Ecto neural progenitor cell (in vitro differentiated cells): ENCODE results near the gene DOLK.

Experiments
- DNase-seq: peaks from one replicate; pipeline ENCODE4 v3.0.0-alpha.2; 2018; ENCODE audit warnings: low spot score

The DOLK gene

GRCh38 chr9:128933731-128934130 lies 13.7 kb downstream of the DOLK start:
- DNase-seq, result no peak

DNA sequence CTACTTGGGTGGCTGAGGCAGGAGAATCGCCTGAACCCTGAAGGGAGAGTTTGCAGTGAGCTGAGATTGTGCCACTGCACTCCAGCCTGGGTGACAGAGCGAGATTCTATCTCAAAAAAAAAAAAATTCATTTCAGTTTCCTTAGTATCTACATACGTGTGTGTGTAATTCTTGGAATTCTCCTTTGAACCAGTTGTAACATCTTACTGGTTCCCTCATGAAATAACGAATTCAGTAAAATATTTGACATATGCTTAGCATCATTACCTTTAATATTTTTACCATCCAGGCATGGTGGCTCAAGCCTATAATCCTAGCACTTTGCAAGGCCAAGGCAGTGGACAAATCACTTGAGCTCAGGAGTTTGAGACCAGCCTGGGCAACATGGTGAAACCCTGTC lies 17.8 kb downstream of the DOLK start:
- no peak for DNase-seq

- DNase-seq, result no peak
Measured at GRCh38 chr9:128928624-128929023, 18.8 kb downstream of the DOLK start.

GRCh38 chr9:128927731-128928411 lies 19.5 kb downstream of the DOLK start:
- peak; percentile 76 for DNase-seq

DNA sequence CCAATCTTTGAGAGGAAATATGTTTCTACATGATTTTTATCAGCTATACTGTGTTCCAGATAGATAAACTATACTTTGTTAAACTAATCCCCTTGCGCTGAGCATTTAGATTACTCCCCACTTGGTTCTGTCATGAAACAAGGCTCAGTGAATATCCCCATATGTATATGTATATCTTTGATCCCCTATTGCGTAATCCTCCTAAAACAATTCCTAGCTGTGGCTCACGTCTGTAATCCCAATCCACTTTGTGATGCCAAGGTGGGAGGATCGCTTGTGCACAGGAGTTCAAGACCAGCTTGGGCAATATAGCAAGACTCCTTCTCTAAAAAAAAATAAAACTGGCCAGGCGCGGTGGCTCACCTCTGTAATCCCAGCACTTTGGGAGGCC lies 23.9 kb downstream of the DOLK start:
- no peak for DNase-seq

DNA sequence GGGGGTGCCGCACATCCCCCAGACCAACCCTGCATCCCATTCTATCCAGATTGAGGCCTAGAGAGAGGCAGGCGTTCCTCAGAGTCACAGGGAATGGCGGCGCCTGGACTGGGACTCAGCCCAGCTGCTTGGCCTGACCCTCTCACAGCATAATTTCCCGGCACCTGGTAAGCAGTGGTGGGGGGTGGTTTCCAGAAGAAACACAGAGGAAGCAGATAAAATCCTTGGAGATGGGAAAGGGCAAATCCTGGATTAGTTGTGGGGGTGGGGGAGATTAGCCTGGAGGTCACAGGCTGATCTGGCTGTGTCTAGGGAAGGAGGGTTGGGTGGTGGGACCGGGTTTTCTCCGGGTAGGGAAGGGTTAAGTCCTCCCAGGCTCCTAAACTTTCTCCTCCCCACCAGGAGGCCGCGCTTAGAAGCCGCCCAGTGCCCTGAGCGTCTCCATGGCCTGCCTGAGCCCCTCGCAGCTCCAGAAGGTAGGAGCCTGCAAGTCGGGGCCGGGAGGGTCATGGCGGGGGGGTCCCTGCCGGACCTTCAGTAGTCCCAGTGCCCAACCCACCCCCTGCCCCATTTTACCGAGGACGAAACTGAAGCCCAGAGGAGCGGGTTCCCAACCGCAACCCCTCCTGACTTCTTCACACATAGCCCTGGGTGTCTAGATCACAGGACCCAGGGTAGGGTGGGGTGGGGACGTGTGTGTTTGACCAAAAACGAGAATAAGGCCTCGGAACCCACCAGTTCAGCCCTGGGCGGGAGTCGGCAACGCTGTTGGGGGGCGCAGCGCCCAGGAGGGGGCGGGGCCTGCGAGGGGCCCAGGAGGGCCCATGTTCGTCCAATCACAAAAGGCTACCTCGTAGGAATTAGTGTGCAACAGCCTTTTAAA lies 25.3 kb downstream of the DOLK start:
- DNase-seq, result peak; percentile 87

DNA sequence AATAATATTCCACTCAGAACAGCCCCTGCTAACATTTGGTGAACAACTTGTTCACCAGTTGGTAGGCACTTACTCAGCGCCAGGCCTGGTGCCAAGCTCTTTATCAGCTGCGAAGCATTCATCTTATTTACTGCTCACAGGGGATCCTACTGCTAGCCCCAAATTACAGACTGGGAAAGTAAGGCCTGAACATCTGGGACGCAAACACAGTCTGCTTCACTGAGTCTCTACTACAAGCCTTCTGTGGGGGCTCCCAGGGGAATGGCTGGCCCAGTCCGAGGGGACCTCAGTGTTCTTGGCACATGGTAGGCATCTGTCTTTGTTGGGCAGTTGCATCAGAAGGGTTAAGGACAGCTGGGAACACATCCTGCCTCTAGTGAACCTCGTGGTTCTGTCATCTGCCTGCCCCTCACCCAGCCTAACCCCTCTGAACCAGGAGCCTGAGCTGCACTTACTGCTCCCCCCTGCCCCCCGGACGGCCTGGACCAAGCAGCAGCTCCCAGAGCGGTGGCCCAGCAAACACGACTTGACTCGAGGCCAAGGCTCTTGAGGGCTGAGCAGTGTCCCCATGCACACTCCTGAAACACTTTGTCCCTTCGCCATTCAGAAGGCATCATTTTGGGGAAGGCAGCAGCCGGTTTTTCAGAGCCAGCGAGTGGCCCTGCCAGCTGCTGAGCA lies 26.9 kb downstream of the DOLK start, which contains the start of gene PHYHD1:
Gene PHYHD1, plus strand, starts transcription at position 602 of the 678 bp plus-strand sequence. CDS start 1,342 bp downstream, outside the sequence.
- peak; percentile 46 for DNase-seq

- DNase-seq, result peak; percentile 45
Measured at GRCh38 chr9:128919402-128920089, 27.9 kb downstream of the DOLK start.

DNA sequence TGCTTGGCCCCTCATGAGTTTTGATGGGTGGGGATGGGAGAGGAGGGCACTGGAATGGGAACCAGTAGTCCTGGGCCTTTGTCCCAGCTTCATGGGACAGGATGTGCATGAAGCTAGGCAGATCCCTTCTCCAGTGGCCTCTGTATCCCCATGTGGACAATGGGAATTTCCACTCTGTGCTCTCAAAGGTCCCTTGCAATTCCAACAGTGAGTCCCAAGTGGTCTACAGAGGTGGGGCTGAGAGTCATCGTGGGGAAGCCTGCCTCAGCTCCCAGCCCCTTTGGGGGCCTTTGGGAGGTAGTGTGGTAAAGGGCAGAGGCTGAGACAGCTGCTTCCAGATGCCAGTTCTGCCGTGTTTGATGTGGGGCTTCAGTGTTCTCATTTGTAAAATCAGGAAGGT lies 28.5 kb downstream of the DOLK start:
- DNase-seq, result no peak

DNA sequence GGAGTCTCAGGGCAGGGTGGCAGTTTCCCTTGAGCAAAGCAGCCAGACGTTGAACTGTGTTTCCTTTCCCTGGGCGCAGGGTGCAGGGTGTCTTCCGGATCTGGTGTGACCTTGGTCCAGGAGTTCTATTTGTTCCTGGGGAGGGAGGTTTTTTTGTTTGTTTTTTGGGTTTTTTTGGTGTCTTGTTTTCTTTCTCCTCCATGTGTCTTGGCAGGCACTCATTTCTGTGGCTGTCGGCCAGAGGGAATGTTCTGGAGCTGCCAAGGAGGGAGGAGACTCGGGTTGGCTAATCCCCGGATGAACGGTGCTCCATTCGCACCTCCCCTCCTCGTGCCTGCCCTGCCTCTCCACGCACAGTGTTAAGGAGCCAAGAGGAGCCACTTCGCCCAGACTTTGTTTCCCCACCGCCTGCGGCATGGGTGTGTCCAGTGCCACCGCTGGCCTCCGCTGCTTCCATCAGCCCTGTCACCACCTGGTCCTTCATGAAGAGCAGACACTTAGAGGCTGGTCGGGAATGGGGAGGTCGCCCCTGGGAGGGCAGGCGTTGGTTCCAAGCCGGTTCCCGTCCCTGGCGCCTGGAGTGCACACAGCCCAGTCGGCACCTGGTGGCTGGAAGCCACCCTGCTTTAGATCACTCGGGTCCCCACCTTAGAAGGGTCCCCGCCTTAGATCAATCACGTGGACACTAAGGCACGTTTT lies 30.1 kb downstream of the DOLK start:
- no peak for DNase-seq

- DNase-seq, result no peak
Measured at GRCh38 chr9:128916745-128917144, 30.7 kb downstream of the DOLK start.

DNA sequence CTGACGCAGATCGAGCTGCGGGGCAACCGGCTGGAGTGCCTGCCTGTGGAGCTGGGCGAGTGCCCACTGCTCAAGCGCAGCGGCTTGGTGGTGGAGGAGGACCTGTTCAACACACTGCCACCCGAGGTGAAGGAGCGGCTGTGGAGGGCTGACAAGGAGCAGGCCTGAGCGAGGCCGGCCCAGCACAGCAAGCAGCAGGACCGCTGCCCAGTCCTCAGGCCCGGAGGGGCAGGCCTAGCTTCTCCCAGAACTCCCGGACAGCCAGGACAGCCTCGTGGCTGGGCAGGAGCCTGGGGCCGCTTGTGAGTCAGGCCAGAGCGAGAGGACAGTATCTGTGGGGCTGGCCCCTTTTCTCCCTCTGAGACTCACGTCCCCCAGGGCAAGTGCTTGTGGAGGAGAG lies 31.2 kb downstream of the DOLK start:
- DNase-seq, result peak; percentile 41

DNA sequence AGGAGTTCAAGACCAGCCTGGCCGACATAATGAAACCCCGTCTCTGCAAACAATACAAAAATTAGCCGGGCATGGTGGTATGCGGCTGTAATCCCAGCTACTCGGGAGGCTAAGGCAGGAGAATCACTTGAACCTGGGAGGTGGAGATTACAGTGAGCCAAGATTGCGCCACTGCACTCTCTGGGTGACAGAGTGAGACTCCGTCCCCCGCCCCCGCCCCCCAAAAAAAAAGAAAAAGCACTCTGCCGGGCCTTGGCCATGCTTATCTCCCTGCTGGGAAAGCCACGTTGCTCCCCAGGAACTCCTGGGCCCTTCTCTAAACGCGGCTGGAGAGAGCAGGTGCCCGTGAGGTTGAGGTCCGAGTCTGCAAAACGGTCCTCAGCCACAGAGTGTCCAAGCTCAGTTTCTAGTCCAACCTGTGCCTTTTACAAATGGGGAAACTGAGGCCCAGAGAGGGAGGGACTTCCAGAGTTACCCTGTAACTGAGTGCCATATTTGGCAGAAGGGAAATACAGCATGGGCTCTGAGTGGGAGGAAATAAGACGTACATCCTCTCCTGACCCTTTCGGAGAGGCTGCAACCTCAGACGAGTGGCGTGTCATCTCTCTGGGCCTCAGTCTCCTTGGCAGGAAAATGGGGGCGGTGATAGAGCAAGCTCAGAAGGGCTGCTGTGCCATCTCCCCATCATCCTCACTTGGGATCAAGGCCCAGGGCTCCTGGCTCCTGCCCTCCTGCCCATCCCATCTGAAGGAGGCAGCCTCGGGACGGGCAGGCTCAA lies 33.2 kb downstream of the DOLK start:
- DNase-seq, result no peak

- DNase-seq, result no peak
Measured at GRCh38 chr9:128913048-128913900, 34.1 kb downstream of the DOLK start.

DNA sequence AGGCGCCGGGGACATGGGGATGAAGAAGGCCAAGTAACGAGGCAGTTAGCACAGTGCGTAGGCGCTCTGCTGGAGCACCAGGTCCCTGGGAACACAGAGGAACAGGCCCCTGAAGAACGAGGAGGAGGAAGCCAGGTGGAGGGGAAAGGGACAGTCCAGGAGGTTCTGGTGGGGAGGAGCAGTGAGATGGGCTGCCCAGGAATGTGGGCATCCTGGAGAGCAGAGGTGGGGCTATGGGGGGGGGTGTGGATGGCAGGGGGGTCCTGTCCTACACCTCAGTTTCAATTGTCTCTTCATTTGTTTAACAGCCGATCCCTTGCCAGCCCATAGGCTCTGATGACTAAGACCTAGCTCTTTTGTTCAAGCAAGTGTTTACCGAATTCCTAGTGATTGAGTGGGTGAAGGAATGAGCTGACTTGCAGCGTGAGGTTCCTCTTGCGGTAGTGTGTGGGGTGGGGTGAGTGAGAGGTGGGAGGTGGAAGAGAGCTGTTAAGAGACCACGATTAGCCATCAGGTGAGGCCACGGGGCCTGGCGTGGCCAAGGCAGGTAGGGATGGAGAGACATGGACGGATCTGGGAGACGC lies 35.0 kb downstream of the DOLK start:
- peak; percentile 38 for DNase-seq

- peak; percentile 45 for DNase-seq
Measured at GRCh38 chr9:128911529-128912035, 35.8 kb downstream of the DOLK start.

- peak; percentile 34 for DNase-seq
Measured at GRCh38 chr9:128910906-128911305, 36.5 kb downstream of the DOLK start.

DNA sequence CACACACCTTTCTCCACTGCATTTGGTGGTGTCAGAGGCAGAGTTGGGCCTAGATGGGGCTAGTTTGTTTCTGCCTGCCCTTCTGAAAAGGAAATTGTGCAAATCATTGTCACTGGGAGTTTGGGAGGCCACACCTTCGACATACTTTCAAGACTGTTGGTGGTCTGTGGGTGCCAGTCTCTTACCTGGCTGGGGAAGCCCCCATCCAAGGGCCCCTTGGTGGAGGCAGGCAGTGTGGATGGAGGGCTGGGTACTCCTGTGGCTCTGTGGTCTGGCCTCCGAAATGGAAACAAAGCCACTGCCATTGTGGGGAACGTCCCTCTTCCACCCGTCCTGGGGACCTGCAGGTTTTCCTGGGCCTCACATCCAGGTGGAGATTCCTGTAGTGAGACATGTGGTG lies 37.5 kb downstream of the DOLK start:
- DNase-seq, result no peak

- peak; percentile 36 for DNase-seq
Measured at GRCh38 chr9:128908372-128908771, 39.0 kb downstream of the DOLK start.
